ENCODE measurements around the gene TREM1. TPM values are rescaled to one million over a fixed set of nuclear protein-coding genes. Genes with fewer than 3 reads are reported as not detected.

The TREM1 gene
- total RNA-seq, 1 experiment from 2014 or later, result not detected

GRCh38 chr6:41255638-41256246 is 30.7 kb downstream of the TREM1 start:
- Histone ChIP-seq H3K4me2 (no peak overlapping the region), H3K36me3 (ENCODE audit: low read depth) (no peaks in the 10 kb centered on the region), H3K79me2 (ENCODE audit: low read depth) (no peaks in the 10 kb centered on the region), H3K4me3 (no peak overlapping the region), H3K9me2 (ENCODE audit: insufficient read depth) (no peaks in the 10 kb centered on the region), H3K9me3 (ENCODE audit: insufficient read depth, low read depth) (no peaks in the 10 kb centered on the region), H3K27ac (no peak overlapping the region), H3F3A (ENCODE audit: insufficient read depth, low read depth) (no peaks in the 10 kb centered on the region), H3K27me3 (ENCODE audit: insufficient read depth, low read depth) (peaks cover 9% of the 10 kb centered on the region), H2AFZ (no peak overlapping the region), H4K20me1 (ENCODE audit: insufficient read depth) (no peaks in the 10 kb centered on the region), H3K4me1 (replicated peaks; ENCODE audit: insufficient read depth) (no peaks in the 10 kb centered on the region; the same call in 1 of the 2 replicates)
- intact Hi-C loops (cut with micrococcal nuclease; ENCODE audit: unreplicated experiment), result no loop called here
- DNase-seq, result no peak
- POLR2A ChIA-PET (ENCODE audit: unreplicated experiment), result no interaction called here
- no TSS peak for BruUV-seq (replicated peaks)
- CTCF ChIA-PET, result no interaction called here
- TF ChIP-seq EZH2 (IDR thresholded peaks at IDR 0.05; ENCODE audit: low read depth) (no peak), CTCF (conservative IDR thresholded peaks at IDR 0.05) (no peak)

DNA sequence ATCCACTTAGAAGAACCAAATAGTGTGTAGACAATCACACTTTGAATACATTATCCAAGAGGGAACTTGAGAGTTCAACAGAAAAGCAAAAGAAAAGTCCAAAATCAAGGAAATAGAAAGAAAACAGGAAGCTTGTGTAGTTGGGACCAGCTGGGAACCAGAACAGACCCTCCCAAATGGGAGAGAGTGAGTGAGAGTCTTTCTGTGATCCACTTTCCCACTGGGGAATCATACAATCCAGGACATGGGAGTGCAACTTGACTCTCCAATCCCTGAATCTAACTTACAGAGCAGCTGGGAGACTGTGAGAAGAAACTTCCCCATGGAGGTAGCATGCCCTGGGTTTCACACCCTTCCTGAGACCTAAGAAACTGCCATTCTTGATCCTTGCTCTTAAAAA is 31.4 kb downstream of the TREM1 start:
- Histone ChIP-seq H2AFZ (no peak overlapping the region), H4K20me1 (ENCODE audit: insufficient read depth) (no peaks in the 10 kb centered on the region), H3K4me3 (no peak overlapping the region), H3F3A (ENCODE audit: insufficient read depth, low read depth) (no peaks in the 10 kb centered on the region), H3K4me2 (no peak overlapping the region), H3K9me3 (ENCODE audit: insufficient read depth, low read depth) (no peaks in the 10 kb centered on the region), H3K36me3 (ENCODE audit: low read depth) (no peaks in the 10 kb centered on the region), H3K27me3 (ENCODE audit: insufficient read depth, low read depth) (peaks cover 9% of the 10 kb centered on the region), H3K4me1 (replicated peaks; ENCODE audit: insufficient read depth) (no peaks in the 10 kb centered on the region; the same call in 1 of the 2 replicates), H3K79me2 (ENCODE audit: low read depth) (no peaks in the 10 kb centered on the region), H3K27ac (no peak overlapping the region), H3K9me2 (ENCODE audit: insufficient read depth) (no peaks in the 10 kb centered on the region)
- no TSS peak for BruUV-seq (replicated peaks)
- POLR2A ChIA-PET (ENCODE audit: unreplicated experiment), result no interaction called here
- TF ChIP-seq CTCF (conservative IDR thresholded peaks at IDR 0.05) (no peak), EZH2 (IDR thresholded peaks at IDR 0.05; ENCODE audit: low read depth) (no peak)
- no peak for DNase-seq
- intact Hi-C loops (cut with micrococcal nuclease; ENCODE audit: unreplicated experiment), result no loop called here
- CTCF ChIA-PET, result no interaction called here

GRCh38 chr6:41252401-41253169 is 33.9 kb downstream of the TREM1 start:
- Histone ChIP-seq H3K9me2 (ENCODE audit: insufficient read depth) (no peaks in the 10 kb centered on the region), H3K36me3 (ENCODE audit: low read depth) (no peaks in the 10 kb centered on the region), H3K27ac (no peak overlapping the region), H3K4me3 (no peak overlapping the region), H2AFZ (no peak overlapping the region), H4K20me1 (ENCODE audit: insufficient read depth) (no peaks in the 10 kb centered on the region), H3K79me2 (ENCODE audit: low read depth) (no peaks in the 10 kb centered on the region), H3K9me3 (ENCODE audit: insufficient read depth, low read depth) (no peaks in the 10 kb centered on the region), H3K4me2 (no peak overlapping the region), H3K4me1 (replicated peaks; ENCODE audit: insufficient read depth) (no peaks in the 10 kb centered on the region; the same call in 1 of the 2 replicates), H3K27me3 (ENCODE audit: insufficient read depth, low read depth) (peaks cover 29% of the 10 kb centered on the region), H3F3A (ENCODE audit: insufficient read depth, low read depth) (no peaks in the 10 kb centered on the region)
- DNase-seq, result no peak
- ChIA-PET POLR2A (ENCODE audit: unreplicated experiment) (no interaction called here), CTCF (no interaction called here)
- intact Hi-C loops (cut with micrococcal nuclease; ENCODE audit: unreplicated experiment), result no loop called here
- TF ChIP-seq CTCF (conservative IDR thresholded peaks at IDR 0.05) (no peak), EZH2 (IDR thresholded peaks at IDR 0.05; ENCODE audit: low read depth) (no peak)
- BruUV-seq (replicated peaks), result no TSS peak

Measured in PC-9 (cell line).